HFFc6 (cell line): Measurements from ENCODE around the gene SLC19A1. TPM values are rescaled to one million over a fixed set of nuclear protein-coding genes. Genes with fewer than 3 reads are reported as not detected.

Experiments used
- DNase-seq: peaks from one replicate; pipeline ENCODE4 v3.0.0-alpha.2; 2018
- H3K27ac Mint-ChIP-seq: 2 replicates; pipeline ENCODE4 v1.8.0; 2020; ENCODE audit warnings: mild to moderate bottlenecking, mixed read lengths
- H3K27me3 Mint-ChIP-seq: 2 replicates; pipeline ENCODE4 v1.8.0; 2021; ENCODE audit warnings: mild to moderate bottlenecking, moderate library complexity, mixed read lengths; ENCODE audit not compliant: insufficient read depth
- H3K36me3 Mint-ChIP-seq: 2 replicates; pipeline ENCODE4 v1.8.0; 2021; ENCODE audit warnings: low read depth, mixed read lengths
- H3K4me1 Mint-ChIP-seq: 2 replicates; pipeline ENCODE4 v1.8.0; 2020; ENCODE audit warnings: low read depth, mixed read lengths
- H3K4me3 Mint-ChIP-seq: 2 replicates; pipeline ENCODE4 v1.8.0; 2020; ENCODE audit warnings: mild to moderate bottlenecking, moderate library complexity, mixed read lengths
- H3K9me3 Mint-ChIP-seq: 2 replicates; pipeline ENCODE4 v1.8.0; 2020; ENCODE audit warnings: mild to moderate bottlenecking, mixed read lengths
- total RNA-seq, 6 experiments: library from RNA; stranded (reverse); fragmentation: NEBNext Ultra II Directional; extraction: Animal tissue kit (Norgen Biotek cat#: 25700); gene quantifications; 2 replicates in 1 of 6; 3 replicates in 5 of 6; pipeline ENCODE4 v1.2.3, GENCODE V29; 2021
- TF ChIP-seq, protein P1 (sequence below): fragments of 200-600 bp; sonication (generic); IDR thresholded peaks from 2 replicates; pipeline ENCODE4 v1.5.0; 2021; ENCODE audit warnings: antibody characterized with exemption, mild to moderate bottlenecking

SLC19A1 gene
- total RNA-seq, 6 experiments from 2014 or later = 12.3 to 15.9 (median 14.6) TPM

DNA sequence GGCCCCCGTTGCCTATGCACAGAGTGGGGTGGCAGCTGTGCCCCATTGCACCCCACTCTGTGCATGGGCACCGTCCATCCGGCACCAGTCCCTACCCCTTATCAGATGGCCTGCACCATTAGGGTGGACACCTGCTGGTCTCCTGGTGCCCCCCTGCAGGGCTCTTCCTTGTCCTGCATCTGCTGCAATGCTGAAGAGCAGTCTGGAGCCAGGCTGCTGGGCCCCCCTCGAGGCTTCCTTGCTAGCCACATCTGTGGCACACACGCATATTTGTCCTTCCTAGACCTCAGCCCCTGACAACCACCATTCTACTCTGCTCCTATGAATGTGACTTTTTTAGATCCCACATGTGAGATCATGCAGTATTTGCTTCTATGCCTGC is 80.9 kb downstream of the SLC19A1 start:
- TF ChIP-seq, protein P1, sequence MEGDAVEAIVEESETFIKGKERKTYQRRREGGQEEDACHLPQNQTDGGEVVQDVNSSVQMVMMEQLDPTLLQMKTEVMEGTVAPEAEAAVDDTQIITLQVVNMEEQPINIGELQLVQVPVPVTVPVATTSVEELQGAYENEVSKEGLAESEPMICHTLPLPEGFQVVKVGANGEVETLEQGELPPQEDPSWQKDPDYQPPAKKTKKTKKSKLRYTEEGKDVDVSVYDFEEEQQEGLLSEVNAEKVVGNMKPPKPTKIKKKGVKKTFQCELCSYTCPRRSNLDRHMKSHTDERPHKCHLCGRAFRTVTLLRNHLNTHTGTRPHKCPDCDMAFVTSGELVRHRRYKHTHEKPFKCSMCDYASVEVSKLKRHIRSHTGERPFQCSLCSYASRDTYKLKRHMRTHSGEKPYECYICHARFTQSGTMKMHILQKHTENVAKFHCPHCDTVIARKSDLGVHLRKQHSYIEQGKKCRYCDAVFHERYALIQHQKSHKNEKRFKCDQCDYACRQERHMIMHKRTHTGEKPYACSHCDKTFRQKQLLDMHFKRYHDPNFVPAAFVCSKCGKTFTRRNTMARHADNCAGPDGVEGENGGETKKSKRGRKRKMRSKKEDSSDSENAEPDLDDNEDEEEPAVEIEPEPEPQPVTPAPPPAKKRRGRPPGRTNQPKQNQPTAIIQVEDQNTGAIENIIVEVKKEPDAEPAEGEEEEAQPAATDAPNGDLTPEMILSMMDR = peak; percentile 25; the same call in 1 of the 2 replicates

GRCh38 chr21:45460611-45461368 is 81.5 kb downstream of the SLC19A1 start:
- Mint-ChIP-seq H3K4me1 (peaks cover 31% of the 10 kb centered on the region), H3K4me3 (peak overlapping the region; percentile 18), H3K9me3 (peaks cover 14% of the 10 kb centered on the region), H3K27ac (peak overlapping the region; percentile 88), H3K27me3 (peaks cover 3% of the 10 kb centered on the region; the same call in 1 of the 2 replicates), H3K36me3 (peaks cover 24% of the 10 kb centered on the region)
- TF ChIP-seq, protein P1 = no peak
- peak; percentile 90 for DNase-seq

More for the DNA sequence above, 80.9 kb downstream of the SLC19A1 start:
- Mint-ChIP-seq H3K4me3 (no peak overlapping the region; the same call in 1 of the 2 replicates), H3K36me3 (peaks cover 24% of the 10 kb centered on the region), H3K4me1 (peaks cover 31% of the 10 kb centered on the region), H3K27me3 (peaks cover 3% of the 10 kb centered on the region; the same call in 1 of the 2 replicates), H3K9me3 (peaks cover 14% of the 10 kb centered on the region), H3K27ac (peak overlapping the region; percentile 88)
- no peak for DNase-seq

DNA sequence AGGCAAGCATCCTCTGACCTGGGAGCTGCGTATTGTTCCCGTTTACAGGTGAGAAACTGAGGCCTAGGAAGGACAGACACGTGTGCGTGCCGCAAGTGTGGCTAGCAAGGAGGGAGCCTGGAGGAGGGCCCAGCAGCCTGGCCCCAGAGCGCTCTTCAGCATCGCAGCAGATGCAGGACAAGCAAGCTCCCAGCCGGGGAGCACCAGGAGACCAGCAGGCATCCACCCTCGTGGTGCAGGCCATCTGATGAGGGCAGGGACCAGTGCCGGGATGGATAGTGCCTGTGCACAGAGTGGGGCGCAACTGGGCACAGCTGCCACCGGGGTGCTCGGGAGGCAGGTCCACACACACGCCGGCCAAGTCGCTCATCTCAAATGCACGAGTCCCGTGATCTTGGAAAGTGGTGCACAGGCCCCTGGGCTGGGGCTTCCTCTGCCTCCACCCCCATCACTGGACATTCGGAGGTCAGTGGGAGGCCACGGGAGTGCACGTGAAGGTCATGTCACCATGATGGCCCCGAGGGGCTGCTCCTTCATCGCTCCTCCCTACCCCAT is 82.2 kb downstream of the SLC19A1 start:
- Mint-ChIP-seq H3K27ac (peak overlapping the region; percentile 88), H3K9me3 (peaks cover 14% of the 10 kb centered on the region), H3K4me3 (peak overlapping the region; percentile 18), H3K27me3 (peaks cover 3% of the 10 kb centered on the region; the same call in 1 of the 2 replicates), H3K36me3 (peaks cover 23% of the 10 kb centered on the region), H3K4me1 (peaks cover 31% of the 10 kb centered on the region)
- TF ChIP-seq, protein P1 = peak; percentile 26
- no peak for DNase-seq

DNA sequence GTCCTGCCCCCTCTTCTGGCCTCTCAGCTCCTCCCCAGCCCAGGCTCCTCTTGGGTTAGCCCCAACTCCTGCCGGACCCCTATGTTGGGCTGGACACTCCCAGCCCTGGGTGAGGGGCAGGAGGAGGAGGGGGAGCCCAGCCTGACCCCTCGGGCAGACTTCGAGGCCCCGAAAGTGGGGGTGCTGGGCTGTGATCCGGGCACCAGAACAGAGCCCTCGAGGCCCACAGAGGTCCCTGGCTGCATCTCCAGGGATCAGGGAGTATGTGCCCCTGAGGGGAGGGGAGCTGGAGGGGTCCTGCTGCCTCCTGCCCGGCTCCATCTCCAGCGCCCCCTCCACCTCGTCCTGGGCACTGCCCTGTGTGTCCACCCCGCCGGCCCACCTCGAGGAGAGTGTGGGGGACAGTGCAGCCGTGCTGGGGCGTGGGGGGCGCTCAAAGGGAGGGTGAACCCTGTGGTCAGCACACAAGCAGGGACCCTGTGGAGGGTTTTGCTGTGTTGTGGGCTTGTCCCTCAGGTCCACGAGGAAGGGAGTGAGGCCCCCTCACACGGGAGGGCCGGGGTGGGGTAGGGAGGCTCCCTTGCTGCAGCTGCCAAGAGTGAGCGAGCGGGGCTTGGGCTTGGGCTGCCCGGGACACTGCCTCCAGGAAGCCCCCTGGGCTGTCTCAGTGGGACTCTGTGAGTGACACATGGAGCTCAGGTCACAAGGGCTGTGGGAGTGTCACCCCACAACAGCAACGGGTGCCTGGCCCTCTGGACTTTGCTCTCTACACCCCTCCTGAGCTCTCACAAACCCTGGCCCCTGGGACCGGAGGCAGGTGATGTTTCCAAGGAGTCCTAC is 82.8 kb downstream of the SLC19A1 start:
- Mint-ChIP-seq H3K36me3 (peaks cover 17% of the 10 kb centered on the region), H3K27me3 (peaks cover 3% of the 10 kb centered on the region; the same call in 1 of the 2 replicates), H3K4me3 (no peak overlapping the region), H3K27ac (peak overlapping the region; percentile 88), H3K4me1 (peaks cover 31% of the 10 kb centered on the region), H3K9me3 (peaks cover 14% of the 10 kb centered on the region)
- TF ChIP-seq, protein P1 = no peak; the same call in 1 of the 2 replicates
- DNase-seq = no peak
